ENCODE measurements around the gene CEMP1.

The CEMP1 gene

GRCh38 chr16:2483939-2484897 is 47.0 kb downstream of the CEMP1 start:
- no peak for DNase-seq

DNA sequence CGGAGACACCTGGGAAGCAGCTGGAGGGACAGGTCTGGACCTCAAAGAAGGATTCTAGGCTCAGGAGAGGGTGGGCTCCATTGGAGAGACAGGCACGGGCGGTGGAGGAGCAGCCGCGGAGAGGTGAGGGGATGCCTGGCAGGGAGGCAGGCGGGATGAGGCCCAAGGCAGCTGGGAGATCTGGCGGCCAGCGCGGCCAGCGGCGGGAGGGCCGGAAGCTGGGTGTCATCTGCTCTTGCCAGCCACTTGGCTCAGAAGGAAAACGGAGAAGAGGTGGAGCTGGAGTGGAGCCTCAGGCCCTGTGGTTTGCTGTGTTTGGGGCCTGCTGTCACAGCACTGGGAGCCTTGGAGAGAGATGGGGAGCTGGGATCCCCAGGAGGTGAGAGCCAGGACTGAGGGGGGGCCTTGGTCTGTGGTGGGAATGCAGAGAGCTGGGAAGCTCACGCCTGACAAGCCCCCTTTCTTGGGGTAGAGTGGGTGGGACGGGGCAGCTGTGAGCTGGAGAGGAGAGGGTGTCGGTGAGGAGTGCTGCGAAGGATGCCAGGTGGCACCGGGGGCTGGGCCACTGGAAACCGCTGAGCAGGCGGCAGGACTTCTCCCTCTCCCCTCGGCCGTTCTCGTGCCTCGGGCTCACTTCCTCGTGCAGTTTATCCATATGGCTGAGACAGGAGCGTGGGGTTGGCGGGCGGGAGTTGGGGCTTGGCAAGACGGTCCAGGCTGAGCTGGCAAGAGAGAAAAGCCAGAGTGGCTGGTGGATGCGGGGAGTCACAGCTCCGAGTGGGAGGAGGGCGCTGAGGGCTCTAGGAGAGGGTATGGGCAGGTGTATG is 48.3 kb downstream of the CEMP1 start:
- DNase-seq: peak; percentile 73 to 89

GRCh38 chr16:2482249-2482648 is 49.0 kb downstream of the CEMP1 start:
- DNase-seq: peak in 1 of 2 experiments; percentile 69

DNA sequence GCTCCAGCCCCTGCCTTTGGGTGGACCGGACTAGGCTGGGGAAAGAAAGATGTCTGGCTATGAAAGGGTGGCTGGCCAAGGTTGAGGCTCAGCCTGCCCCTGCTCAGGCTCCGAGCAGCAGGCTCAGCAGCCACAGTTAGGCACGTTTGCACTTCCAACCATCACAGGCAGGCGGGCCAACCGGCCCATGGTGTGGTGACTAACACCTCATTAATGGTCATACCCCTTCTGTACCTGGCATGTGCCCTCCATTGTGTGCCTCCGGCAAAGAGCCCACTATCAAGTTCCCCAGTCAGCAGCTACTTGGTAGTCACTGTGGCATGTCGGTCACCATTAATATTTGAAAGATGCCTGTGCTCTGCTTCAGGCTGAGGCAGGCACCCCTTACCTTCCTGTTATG is 49.5 kb downstream of the CEMP1 start:
- DNase-seq: no peak

- DNase-seq: no peak
These were observed 50.3 kb downstream of the CEMP1 start for GRCh38 chr16:2480948-2481347.
